Islet of Langerhans (tissue), 1 donor: Measurements from ENCODE around the gene SLC6A18.

ENCODE experiments used
- FAIRE-seq: peaks from one replicate; lab custom pipeline; 2011; peaks lifted over from hg19 to GRCh38; lab: Jason Lieb, UNC

Gene SLC6A18

DNA sequence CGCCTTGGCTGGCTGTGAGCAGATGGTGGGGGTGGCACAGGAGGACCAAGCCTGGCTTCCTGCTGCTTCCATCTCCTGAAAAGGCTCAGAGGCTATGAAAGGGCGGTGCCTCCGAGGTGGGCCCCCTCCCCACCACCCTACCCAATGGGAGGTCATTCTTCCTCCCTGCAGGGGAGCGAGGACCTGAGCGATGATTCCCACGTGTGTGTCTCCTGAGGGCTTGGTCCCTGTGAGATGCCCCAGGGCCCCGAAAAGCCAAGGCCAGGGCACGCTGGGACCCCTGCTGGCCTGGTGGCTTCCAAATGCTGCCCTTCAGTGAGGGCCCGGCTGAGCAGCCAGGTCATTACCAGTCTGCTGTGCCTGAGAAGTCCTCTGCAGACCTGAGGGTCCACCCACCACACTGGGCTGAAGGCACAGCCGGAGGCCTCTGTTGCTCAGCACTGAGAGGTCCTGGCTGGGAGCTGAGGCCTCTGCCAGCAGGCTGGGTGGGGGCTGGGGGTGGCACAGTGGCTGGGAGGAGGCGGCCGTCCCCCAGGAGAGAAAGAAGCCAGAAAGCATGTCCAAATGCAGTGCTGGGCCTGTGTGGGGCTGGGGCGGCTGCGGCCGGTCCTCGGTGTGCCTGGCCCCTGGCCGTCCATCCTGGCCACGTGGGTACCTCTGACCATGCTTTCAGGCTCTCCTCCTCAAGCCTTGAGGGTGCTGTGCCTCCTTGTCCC, 37.8 kb upstream of the SLC6A18 start:
- FAIRE-seq, result no peak

DNA sequence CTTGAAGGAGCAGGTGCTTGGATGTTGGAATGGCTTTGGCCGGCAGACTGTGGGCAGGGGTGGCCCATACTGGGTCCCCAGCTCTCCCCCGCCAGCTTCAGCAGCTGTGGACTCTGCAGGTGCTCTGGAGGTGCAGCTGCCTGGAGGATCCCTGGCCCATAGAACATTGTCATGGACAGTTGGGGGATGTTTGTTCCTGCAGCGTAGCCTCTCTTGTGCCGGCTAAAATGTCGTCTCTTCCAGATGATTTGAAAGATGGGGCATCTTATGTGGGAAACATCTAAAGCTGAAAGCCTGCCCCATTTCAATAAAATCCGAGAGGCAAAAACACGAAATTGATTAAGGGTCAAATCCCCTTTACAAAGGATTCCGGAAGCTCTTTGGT, 37.2 kb upstream of the SLC6A18 start:
- no peak for FAIRE-seq

DNA sequence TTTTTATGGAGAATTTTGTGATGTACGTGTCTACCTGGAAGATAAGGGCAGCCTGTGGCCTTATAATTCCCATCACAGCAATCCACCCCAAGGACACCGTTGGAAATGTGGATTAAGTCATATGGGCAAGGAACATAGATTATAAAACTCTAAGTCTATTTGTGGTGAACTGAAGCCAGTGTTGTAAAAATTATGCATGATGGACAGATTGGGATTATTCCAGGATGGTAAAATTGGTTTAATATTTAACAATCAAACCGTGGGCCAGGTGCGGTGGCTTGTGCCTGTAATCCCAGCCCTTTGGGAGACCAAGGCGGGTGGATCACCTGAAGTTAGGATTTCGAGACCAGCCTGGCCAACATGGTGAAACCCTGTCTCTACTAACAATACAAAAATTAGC, 36.7 kb upstream of the SLC6A18 start:
- no peak for FAIRE-seq

DNA sequence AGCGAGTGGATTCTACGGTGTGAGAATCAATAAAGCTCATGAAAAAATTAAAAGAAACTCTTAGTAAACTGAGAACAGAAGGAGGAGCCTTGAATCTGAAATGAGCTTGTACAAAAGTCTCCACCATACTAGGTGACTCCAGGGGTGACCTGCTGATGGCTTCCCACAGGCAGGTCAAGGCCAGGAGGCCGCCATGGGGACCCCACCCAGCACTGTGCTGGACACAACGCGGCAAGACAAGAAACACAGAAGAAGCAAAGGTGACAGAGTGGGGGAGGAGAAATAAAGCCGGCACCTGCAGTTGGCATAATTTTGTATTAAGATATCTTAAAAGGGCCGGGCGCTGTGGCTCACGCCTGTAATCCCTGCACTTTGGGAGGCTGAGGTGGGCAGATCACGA, 35.9 kb upstream of the SLC6A18 start:
- FAIRE-seq, result no peak

DNA sequence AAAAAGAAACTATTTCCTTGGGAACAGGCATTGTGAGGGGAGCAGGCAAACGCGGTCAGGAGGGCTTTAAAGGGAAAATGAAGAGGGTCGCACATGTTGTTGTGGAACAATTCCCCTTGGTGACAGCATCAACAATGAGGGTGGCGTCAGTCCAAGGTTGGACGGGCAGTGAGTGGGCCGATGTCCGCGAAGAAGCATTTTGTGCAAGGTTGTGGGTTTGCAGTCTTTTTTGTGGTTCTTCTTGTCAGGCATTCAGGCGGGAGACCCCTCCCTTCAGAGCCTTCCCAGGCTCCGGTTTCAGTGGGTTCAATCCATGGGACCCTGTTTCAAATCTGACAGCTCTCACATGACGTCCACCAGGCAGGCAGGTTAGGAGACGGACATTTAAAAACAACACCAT, 34.9 kb upstream of the SLC6A18 start:
- FAIRE-seq, result no peak

DNA sequence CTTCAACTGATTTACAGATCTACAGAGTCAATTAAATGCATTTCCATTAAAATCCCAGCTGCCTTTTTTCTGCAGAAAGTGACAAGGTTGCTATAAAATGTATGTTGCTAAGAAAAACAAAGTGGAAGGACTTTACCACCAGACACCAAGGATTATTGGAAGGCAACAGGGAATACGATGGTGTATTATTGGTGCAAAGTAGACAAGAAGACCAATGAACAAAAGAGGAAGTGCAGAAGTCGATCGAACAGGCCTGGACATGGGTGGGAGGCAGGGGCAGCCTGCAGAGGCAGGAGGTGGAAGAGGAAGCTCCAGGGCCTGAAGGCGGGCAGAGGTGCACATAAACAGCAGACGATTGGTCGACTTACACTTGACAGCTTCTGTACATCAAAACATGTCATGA, 34.3 kb upstream of the SLC6A18 start:
- no peak for FAIRE-seq

DNA sequence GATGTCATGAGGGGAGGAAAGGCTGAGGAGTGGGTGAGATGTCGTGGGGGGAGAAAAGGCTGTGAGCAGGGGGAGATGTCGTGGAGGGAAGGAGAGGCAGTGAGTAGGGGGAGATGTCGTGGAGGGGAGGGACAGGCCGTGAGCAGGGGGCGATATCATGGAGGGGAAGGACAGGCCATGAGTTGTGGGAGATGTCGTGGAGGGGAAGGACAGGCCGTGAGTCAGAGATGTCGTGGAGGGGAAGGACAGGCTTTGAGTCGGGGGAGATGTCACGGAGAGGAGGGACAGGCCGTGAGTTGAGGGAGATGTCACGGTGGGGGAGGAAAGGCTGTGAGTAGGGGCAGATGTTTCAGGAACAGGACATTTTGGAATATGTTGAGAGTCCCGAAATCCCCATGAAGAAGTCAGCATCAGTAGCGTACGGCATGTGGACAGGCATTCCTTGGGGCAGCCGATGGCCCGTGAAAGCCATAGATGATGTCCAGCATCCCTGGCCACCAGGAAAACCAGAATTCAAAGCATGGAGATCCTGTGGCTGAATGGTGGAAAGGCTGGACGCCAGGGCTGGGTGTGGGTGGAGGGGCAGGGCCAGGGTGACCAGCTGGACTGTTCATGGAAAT, 32.1 kb upstream of the SLC6A18 start:
- FAIRE-seq, result no peak

DNA sequence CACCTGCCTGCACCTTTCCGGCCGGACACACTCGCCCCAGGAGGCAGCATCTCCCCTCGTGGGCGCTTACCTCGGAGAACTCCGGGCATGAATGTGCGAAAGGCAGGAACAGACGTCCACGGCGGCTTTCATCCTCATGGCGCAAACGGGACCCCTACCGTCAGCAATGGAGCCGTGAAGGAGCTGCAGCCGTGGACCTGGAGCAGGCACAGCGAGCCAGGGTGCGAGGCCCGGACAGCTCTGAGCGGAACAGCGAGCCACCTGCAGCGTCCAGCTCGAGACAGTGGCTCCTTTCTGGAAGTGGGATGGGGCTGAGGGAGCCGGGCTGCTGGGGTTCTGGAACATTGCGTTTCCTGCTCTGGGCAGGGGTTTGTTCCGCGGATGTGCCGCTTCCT, 31.6 kb upstream of the SLC6A18 start:
- no peak for FAIRE-seq

DNA sequence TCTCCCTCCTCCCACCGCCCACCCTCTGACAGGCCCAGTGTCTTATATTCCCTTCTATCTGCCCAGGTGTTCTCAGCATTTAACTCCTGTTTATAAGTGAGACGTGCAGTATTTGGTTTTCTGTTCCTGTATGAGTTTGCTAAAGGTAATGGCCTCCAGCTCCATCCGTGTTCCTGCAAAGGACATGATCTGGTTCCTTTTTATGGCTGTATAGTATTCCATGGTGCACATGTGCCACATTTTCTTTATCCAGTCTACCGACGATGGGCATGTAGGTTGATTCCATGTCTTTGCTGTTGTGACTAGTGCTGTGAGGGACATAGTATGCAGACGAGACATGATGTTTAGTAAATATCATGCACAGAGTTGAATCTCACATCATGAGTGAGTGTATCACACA, 30.8 kb upstream of the SLC6A18 start:
- no peak for FAIRE-seq

DNA sequence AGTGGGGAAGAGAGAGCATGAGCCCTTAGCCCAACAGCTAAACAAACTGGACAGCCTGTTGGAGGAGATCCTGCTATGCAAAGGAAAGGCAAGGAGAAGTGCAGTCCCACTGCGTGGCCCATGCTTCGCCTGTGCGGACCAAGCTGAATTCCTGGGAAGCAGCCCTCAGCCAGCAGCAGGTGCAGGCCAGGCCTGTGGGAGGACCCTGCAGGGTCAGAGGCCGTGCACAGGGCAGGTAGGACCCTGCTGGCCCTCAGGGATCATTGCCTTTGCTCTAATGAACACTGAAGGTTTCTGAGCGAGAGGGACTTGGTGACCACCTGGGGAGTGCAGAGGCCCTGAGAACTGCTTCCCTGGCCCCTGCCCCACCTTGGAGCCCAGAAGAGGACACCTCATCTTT, 29.7 kb upstream of the SLC6A18 start:
- FAIRE-seq, result no peak

DNA sequence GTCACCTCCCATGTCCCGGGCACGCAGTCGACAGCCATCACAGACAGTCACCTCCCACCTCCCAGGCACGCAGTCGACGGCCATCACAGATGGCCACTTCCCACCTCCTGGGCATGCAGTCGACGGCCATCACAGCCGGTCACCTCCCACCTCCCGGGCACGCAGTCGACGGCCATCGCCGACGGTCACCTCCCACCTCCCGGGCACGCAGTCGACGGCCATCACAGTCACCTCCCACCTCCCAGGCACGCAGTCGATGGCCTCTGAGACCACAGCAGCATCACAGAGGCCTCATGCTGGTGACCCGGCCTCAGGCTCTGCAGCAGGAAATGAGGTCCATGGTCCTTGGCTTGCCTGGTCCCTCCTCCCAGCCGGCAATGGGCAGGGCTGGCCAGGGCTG, 29.3 kb upstream of the SLC6A18 start:
- FAIRE-seq, result no peak

DNA sequence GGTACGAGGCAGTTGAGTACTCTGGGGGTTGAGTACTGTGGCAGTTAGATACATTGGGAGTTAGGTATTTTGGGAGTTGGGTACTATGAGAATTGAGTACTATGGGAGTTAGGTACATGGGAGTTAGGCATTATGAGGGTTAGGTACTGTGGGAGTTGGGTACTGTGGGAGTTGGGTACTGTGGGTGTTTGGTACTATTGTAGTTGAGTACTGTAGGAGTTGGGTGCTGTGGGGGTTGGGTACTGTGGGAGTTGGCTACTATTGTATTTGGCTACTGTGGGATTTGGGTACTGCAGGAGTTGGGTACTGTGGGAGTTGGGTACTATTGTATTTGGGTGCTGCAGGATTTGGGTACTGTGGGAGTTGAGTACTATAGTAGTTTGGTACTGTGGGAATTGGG, 28.6 kb upstream of the SLC6A18 start:
- no peak for FAIRE-seq

DNA sequence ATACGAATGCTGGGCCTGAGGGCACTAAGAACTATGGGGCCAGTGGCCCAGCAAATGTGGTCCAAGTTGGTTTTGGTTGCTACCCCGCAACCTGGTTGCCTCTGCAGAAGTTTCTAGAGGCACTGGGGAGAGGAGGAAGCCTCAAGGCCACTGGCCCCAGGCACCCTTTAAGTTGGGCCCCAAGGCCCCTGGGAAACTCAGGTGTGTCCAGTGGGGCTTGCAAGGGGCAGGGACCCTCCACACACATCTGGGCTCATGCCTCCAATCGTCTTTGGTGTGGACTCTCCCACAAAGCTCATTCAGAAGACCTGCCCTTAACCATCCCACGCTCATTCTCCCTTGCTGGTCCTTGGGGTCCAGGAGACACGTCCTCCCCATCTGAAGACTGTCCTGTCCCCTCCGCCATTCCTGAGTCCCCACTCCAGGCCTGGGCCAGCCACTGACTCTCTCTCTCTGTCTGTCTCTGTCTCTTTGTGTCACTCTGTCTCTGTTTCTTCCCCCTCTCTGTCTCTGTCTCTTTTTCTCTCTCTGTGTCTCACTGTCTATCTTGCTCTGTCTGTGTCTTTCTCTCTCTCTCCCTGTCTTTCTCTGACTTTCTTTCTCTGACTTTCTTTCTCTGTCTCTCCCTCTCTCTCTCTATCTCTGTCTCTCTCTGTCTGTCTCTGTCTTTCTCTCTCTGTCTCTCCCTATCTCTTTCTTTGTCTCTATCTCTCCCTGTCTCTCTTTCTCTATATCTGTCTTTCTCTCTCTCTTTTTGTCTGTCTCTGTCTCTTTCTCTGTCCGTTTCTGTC, 27.1 kb upstream of the SLC6A18 start:
- no peak for FAIRE-seq

DNA sequence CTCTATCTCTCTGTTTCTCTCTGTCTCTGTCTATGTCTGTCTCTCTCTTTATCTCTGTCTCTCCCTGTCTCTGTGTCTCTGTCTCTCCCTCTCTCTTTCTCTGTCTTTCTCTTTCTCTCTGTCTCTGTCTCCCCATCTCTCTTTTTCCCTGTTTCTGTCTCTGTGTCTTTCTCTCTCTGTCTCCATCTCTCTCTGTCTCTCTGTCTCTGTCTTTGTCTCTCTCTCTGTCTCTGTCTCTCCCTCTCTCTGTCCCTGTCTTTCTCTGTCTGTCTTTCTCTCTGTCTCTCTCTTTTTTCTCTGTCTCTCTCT, 25.9 kb upstream of the SLC6A18 start:
- no peak for FAIRE-seq

DNA sequence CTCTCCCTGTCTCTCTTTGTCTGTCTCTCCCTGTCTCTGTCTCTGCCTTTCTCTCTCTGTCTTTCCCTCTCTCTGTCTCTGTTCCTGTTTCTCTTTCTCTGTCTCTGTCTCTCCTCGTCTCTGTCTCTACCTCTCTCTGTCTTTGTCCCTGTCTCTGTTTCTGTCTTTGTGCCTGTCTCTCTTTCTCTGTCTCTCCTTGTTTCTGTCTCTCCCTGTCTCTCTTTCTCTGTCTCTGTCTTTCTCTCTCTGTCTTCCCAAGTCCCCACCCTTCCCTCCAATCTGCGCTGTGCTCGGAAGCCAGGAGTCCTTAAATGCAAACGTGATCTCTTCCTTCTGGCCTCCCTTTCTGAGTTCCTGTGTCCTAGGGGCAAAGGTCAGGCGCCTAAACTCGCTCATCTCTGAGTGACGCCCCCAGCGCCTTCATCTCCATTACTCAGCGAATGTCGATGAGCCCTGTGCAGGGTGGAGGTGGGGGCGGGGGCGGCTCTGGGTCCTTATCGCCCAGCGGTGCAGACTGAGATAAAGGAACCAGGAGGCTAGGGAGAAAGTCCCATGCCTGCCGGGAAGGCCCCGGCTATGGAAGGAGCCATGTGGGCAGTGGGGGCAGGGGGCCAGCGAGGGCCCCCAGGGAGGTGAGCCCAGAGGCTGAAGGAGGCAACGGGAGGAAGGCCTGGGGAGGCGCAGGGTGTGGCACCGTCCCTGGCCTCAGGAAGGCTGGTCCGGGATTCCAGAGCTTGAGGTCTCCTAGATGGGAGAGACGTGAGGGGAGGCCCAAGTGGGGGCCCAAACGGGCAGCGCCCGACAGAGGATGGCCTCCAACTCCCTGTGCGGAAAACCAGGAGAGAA, 25.3 kb upstream of the SLC6A18 start:
- no peak for FAIRE-seq

DNA sequence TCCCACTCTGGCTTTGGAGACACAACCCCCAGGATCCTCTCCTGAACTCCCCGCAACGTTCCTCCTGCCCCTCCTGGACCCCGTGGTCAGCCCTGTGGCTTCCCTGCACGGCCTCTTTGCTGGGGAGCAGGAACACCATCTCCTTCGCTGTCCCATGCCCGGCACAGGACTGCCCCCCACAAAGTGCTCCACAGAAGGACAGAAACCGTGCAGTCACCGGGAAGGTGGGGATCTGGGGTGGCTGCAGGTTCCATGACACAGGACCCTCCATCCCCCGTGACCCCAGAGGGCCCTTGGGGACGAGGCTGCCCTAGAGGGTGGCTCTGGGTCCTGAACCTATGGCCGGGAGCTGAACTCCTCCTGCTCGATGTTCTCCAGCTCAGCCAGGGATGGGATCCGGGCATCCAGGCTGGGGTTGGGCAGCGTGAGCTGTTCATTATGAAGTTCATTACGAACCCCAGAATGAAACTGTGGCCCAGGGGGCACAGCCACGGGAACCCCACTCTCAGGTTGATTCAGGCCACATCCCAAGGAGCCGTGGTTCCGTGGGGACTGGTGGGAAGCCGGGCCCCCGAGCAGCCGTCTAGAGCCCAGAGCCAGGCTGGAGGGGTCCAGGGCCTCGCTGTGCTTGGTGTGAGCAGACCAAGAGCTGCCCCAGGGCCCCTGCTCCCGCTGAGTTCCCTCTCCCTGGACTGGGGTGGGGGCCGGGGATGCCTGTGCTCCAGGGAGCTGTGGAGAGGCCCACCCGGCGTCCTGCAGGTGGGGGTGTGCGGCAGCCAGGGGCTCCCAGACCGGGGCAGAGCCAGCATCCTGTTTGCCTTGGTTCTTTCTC, 24.5 kb upstream of the SLC6A18 start:
- no peak for FAIRE-seq

DNA sequence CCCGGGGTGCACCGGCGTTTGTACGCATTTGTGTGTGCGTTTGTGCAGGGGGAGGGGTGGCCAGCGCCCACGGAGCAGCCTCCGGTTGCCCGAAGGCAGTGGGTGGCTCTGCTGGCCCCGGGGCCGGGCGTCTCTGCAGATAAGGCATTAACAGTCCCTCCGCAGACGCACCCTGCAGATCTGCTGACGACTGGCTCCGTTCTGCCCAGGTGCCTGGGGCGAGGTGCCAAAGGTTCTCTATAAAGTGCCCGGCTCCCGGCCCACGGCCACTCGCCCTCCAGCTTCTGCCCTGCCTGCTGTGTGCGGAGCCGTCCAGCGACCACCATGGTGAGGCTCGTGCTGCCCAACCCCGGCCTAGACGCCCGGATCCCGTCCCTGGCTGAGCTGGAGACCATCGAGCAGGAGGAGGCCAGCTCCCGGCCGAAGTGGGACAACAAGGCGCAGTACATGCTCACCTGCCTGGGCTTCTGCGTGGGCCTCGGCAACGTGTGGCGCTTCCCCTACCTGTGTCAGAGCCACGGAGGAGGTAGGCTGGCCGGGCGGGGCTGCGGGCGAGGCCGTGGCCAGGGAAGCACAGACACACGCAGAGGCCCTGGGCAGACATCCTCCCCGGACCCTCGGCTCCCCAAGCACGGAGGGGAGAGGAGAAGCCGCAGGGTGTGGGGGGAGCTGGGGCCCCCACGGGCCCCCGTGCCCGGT, 23.7 kb upstream of the SLC6A18 start, which contains the start of gene SLC6A19:
Gene SLC6A19, plus strand, starts transcription at position 269 of the 699 bp plus-strand sequence. Its CDS starts 56 bp downstream, at position 325.
- FAIRE-seq, result no peak

DNA sequence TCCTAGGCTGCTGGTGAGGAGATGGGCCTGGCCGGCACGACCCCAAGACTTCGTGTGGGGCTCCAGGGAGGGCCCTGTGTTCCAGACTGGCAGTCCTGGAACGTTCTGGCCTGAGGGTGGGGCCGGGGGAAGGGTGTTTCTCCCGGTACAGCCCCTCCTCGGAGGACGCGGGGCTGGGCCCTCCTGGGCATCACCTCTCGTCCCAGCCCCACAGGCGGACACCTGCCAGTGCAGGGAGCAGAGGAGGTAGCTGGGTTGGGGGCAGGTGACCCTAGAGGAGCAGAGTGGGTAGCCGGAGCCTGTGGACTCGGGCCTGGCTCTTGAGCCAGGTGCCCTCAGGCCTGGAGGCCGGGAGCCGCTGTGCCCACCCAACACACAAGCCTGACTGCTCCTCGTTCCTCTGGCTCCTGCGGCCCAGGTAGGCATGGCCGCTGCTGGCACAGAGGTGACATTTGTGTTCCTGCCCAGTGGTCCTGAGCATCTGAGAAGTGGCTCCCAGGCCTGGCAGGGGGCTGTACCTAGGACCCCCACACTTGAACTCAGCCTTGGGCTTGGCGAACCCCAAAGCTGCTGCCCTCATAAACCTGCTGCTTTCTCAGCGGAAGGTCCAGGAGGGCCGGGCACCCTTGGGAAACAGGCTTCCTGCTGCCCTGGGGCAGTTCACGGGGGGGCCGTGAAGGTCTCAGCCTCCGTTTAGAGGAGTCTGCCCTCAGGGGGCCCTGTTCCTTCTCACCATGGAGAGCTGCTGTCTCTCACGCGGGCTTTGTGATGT, 23.0 kb upstream of the SLC6A18 start:
- FAIRE-seq, result no peak

DNA sequence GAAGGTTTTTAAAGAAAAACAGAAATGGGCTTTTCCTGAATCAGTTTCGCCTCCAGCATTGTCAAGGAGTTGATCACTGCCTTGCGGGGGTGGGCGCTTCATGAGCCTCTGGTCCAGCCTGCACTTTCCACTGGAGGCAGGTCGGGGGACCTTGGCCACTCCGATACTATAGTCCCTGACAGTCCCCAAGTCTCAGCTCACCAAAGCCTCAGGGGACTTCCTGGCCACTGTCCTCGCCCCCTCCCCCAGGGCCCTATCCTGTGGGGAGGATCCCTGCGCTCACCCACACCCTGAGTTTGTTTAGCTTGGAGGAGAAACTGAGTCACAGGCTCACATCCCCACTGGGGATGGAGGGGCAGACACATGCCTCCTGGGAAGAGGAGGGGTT, 22.4 kb upstream of the SLC6A18 start:
- FAIRE-seq, result no peak

DNA sequence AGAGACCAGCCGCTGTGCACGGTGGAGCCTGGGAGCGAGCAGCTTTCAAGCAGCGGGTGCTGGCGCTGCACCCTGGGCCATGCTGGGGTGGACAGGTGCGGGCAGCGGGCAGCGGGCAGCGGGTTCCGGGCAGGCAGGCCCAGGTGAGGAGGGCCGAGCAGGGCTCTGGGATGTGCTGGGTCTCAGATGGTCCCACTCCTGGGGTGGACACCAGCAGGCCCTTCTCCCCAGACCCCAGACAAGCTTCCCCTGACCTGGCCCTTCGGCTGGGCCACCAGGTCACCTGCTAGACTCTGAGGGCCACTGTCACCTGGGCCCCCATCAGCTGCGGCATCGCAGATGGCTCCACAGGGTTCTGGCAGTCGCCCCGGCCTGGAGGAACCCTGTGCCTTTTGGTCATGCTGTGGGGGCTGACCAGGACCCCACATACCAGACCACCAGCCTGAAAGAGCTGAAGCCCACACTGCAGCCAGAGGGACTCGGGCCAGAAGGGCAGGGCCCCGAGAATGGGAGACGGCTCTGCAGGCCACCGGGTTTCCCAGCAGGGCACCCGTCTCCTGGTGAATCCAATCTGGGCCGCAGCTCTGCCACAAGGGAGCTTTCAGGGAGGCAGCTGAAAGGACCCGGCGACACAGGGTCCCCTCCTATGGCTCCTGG, 21.7 kb upstream of the SLC6A18 start:
- no peak for FAIRE-seq
